A673 (cell line): ENCODE data around the gene KRT81.

Experiments used
- CTCF ChIP-seq: fragments of 300-800, 200-600 bp; sonication (generic); conservative IDR thresholded peaks from 2 replicates; pipeline ENCODE4 v1.5.1; 2017; ENCODE audit warnings: low read depth, mild to moderate bottlenecking, antibody characterized with exemption, low read length, moderate library complexity, mixed read lengths
- EZH2 ChIP-seq: fragments of 200-600 bp; sonication (generic); IDR thresholded peaks from 2 replicates; pipeline ENCODE4 v1.6.1; 2017; ENCODE audit warnings: borderline replicate concordance, low read depth, mild to moderate bottlenecking, mixed read lengths, antibody characterized with exemption, low read length; ENCODE audit not compliant: poor library complexity, severe bottlenecking

- TF ChIP-seq CTCF (no peak), EZH2 (no peak)
These were observed 22.1 kb upstream of the KRT81 start for GRCh38 chr12:52313461-52313860.
